GM13976 (cell line): ENCODE measurements around the gene THAP9.
"Not testable (repeated sequence)": the region's sequence is repeated elsewhere in the genome, so short reads cannot be mapped to it uniquely, and the experiment has no call there.

ENCODE experiments used
- DNase-seq: peaks from one replicate; pipeline ENCODE4 v3.0.0; 2012; ENCODE audit warnings: low spot score
- in situ Hi-C: fragments of 300-500 bp; cut with MboI; formaldehyde crosslinking; loops from one replicate; pipeline ENCODE4 v1.12.0; 2022; ENCODE audit warnings: low sequenced_read_pairs, mixed read lengths, inconsistent platforms; ENCODE audit not compliant: unreplicated experiment
- TF ChIP-seq, protein P1 (sequence below): IDR thresholded peaks from 2 replicates; pipeline ENCODE4 v1.5.1; 2012; ENCODE audit warnings: borderline replicate concordance, mild to moderate bottlenecking; ENCODE audit not compliant: insufficient read depth; ENCODE audit errors: extremely low read depth, missing control alignments, control extremely low read depth

THAP9 gene

DNA sequence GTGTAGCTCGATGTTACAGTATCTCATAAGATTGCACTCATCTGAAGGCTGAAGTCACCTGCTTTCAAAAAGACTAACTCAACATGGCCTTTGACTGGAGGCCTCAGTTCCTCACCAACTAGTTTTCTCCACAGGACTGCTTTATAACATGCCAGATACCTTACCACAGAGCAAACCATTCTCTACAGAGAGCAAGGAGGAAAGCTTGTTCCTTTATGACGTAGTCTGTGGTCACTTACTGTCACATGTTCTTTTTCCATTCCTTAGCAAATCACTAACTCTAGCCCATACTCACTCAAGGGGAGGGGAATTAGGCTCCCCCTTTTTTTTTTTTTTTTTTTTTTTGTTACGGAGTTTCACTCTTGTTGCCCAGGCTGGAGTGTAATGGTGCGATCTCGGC lies 3.2 kb downstream of the THAP9 start:
- DNase-seq, result no peak
- in situ Hi-C loops, result no loop called here
- TF ChIP-seq, protein P1, sequence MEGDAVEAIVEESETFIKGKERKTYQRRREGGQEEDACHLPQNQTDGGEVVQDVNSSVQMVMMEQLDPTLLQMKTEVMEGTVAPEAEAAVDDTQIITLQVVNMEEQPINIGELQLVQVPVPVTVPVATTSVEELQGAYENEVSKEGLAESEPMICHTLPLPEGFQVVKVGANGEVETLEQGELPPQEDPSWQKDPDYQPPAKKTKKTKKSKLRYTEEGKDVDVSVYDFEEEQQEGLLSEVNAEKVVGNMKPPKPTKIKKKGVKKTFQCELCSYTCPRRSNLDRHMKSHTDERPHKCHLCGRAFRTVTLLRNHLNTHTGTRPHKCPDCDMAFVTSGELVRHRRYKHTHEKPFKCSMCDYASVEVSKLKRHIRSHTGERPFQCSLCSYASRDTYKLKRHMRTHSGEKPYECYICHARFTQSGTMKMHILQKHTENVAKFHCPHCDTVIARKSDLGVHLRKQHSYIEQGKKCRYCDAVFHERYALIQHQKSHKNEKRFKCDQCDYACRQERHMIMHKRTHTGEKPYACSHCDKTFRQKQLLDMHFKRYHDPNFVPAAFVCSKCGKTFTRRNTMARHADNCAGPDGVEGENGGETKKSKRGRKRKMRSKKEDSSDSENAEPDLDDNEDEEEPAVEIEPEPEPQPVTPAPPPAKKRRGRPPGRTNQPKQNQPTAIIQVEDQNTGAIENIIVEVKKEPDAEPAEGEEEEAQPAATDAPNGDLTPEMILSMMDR, result no peak

DNA sequence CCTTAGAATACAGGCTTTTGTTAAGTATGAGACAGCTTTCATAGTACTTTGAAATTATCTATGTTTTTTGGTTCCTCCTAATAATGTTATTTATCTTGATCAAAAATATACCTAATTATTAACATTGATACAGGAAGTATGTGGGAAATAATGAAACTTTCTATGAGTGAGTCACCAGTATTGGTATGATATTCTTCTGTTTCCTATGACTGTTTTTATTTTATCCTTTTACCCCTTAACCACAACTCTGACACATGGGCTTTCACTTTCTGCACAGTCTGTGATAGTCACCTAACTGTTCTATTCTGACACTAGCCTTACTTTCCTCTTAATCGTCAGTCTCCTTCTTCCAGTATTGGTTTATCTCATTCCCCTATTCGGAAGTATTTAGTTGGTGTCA lies 4.7 kb downstream of the THAP9 start:
- TF ChIP-seq, protein P1, result no peak
- DNase-seq, result peak; percentile 68
- in situ Hi-C loops, result no loop called here

DNA sequence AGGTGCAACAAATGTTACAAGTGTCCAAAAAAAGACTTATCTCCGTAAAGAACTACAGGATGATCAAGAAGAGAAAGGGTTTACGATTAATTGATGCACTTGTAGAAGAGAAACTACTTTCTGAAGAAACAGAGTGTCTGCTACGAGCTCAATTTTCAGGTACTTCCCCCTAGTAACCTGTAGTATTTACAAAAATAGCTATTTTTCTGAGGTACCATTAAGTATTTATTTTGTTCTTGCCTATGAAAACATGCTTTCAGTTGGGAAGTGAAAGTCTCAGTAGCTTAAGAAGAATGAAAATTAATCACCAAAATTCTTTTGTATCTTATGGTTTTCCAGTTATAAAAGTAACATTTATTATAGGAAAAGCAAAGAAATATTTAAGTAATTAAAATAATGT lies 5.9 kb downstream of the THAP9 start:
- in situ Hi-C loops, result no loop called here
- TF ChIP-seq, protein P1, result no peak
- peak; percentile 40 for DNase-seq

DNA sequence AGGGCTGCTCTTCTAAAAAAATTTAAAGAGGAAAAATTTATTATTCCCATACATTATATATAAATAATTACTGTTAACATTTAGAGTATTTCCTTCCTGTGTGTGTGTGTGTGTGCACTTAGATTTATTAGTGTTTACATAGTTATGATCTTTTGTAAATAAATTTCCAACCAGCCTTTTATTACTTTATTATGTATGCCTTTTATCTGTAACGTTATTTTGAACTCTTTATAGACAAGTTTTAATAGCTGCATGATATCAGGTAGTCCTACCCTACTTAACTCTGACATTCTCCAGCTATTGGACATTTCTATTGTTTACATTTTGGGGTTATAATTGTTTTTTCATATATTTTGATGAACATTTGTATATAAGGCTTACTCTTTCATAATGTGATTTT lies 8.8 kb downstream of the THAP9 start:
- TF ChIP-seq, protein P1, result no peak
- in situ Hi-C loops, result no loop called here
- DNase-seq, result no peak

DNA sequence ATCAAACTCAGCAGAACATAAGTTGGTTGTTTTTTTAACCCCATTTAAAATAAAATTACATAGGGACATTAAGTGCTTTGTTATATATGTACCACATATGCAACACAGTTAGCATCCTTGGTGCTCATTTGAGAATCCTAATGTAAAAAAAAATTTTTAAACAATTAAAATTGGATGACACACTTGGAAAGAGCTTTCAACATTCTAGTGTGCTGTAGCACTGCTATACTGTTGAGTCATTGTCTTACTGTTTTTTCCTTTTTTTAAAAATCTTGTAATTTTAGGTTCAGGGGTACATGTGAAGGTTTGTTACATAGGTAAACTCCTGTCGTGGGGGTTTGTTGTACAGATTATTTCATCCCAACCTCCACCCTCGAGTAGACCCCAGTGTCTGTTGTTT lies 12.8 kb downstream of the THAP9 start:
- in situ Hi-C loops, result no loop called here
- TF ChIP-seq, protein P1, result no peak
- DNase-seq, result no peak

DNA sequence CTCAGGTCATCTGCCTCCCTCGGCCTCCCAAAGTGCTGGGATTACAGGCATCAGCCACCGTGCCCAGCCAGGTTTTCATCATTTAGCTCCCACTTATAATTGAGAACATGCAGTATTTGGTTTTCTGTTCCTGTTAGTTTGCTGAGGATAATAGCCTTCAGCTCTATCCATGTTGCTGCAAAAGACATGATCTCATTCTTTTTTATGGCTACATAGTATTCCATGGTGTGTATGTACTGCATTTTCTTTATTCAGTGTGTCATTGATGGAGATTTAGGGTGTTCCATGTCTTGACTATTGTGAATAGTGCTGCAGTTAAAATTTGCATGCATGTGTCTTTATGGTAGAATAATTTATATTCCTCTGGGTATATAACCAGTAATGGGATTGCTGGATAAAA lies 13.4 kb downstream of the THAP9 start:
- in situ Hi-C loops, DNase-seq: not testable (repeated sequence)

DNA sequence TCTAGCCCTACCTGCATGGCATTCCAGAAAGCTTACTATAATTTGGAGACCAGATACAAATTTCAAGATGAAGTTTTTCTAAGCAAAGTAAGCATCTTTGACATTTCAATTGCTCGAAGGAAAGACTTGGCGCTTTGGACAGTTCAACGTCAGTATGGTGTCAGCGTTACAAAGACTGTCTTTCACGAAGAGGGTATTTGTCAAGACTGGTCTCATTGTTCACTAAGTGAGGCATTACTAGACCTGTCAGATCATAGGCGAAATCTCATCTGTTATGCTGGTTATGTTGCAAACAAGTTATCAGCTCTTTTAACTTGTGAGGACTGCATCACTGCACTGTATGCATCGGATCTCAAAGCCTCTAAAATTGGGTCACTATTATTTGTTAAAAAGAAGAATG lies 17.6 kb downstream of the THAP9 start:
- in situ Hi-C loops, result no loop called here
- DNase-seq, result no peak
- TF ChIP-seq, protein P1, result no peak
